ENCODE data around the gene NELL2.

Gene NELL2

DNA sequence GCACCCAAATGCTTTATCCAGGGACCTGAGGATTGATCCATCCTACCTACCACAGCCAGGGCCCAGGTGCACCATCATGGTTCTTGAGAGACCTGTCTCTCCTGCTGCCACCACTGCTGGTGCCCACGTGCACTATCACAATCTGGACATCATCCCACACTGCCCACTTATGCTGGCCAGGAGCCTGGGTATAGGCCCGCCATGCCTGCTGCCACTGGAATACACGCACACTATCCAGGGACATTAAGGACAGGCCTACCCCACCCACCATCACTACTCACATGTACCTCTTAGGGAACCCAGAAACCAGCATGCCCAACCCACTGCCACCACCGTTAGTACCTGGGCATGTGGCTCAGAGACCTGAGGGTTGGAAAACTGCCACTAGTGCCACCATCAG lies 207.7 kb downstream of the NELL2 start:
- no peak overlapping the region for H2AK5ac ChIP-seq (ENCODE audit: low read length)
- no peak overlapping the region for H2BK12ac ChIP-seq (ENCODE audit: low read length)
- H3K79me1 ChIP-seq (ENCODE audit: low read length) = no peaks in the 10 kb centered on the region
- H2BK120ac ChIP-seq (ENCODE audit: insufficient read depth, low read length, poor library complexity) = no peak overlapping the region
- H3K4me1 ChIP-seq (ENCODE audit: control insufficient read depth in 1 of 2, insufficient read depth in 2 of 2, low read length in 2 of 2) = no peaks in the 10 kb centered on the region
- no peak overlapping the region for H4K91ac ChIP-seq (ENCODE audit: low read depth, low read length)
- DNase-seq = no peak
- H3K14ac ChIP-seq (ENCODE audit: low read length) = no peak overlapping the region
- H3K4me2 ChIP-seq (ENCODE audit: low read length) = no peak overlapping the region
- H2BK5ac ChIP-seq (ENCODE audit: low read depth, low read length, poor library complexity) = no peak overlapping the region
- no peaks in the 10 kb centered on the region for H3K36me3 ChIP-seq (ENCODE audit: control insufficient read depth in 1 of 2, insufficient read depth in 2 of 2, low read length in 2 of 2)
- H3K27me3 ChIP-seq (ENCODE audit: insufficient read depth, low read length) = no peaks in the 10 kb centered on the region
- no peak overlapping the region for H3K23ac ChIP-seq (ENCODE audit: low read length)
- H3K79me2 ChIP-seq (ENCODE audit: control insufficient read depth, insufficient read depth, low read length, poor library complexity) = no peaks in the 10 kb centered on the region
- no peak overlapping the region for H3K9ac ChIP-seq (ENCODE audit: low read length)
- peaks cover 9% of the 10 kb centered on the region for H3K9me3 ChIP-seq (ENCODE audit: insufficient read depth, low read depth, low read length)
- H2AFZ ChIP-seq (ENCODE audit: insufficient read depth, low read length, poor library complexity) = no peak overlapping the region
- no peak overlapping the region for H3K4me3 ChIP-seq (ENCODE audit: low read depth, low read length)
- no peak overlapping the region for H4K12ac ChIP-seq (ENCODE audit: low read depth, low read length)
- H3K27ac ChIP-seq (ENCODE audit: low read depth, low read length) = no peak overlapping the region
- no CpG with 5 or more reads among the region's 4 CpGs for WGBS (ENCODE audit: extremely low coverage, insufficient coverage, insufficient read length)
- no peak overlapping the region for H3K18ac ChIP-seq (ENCODE audit: low read length)
- no peak overlapping the region for H3K4ac ChIP-seq (ENCODE audit: low read depth, low read length)
- H4K8ac ChIP-seq (ENCODE audit: low read depth, low read length) = no peak overlapping the region

GRCh38 chr12:44667461-44667860 lies 208.7 kb downstream of the NELL2 start:
- no CpG with 5 or more reads among the region's 4 CpGs for WGBS (ENCODE audit: extremely low coverage, insufficient coverage, insufficient read length)

DNA sequence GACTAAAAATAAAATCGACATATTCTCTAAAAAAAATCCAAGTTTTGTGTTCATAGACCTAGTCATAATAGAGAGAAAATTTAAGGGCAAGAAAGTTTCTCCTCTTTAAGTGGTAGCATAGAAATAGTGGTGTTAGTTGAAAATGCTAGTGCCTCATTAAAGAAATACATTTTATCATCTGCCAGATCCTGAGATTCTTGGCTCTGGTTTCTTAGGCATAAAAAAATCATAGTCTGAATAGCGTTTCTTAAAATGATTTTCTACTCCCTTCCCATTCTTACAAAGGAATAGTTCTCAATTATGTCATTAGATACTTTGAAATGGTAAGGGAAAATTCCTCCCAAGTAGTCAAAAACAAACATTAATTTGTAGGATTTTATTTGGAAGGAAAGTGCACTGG lies 212.8 kb downstream of the NELL2 start:
- Histone ChIP-seq H3K9me3 (ENCODE audit: insufficient read depth, low read depth, low read length) (peaks cover 4% of the 10 kb centered on the region), H4K91ac (ENCODE audit: low read depth, low read length) (no peak overlapping the region), H2AK5ac (ENCODE audit: low read length) (no peak overlapping the region), H3K18ac (ENCODE audit: low read length) (no peak overlapping the region), H3K79me1 (ENCODE audit: low read length) (no peaks in the 10 kb centered on the region), H3K4me1 (ENCODE audit: control insufficient read depth in 1 of 2, insufficient read depth in 2 of 2, low read length in 2 of 2) (no peaks in the 10 kb centered on the region), H2BK120ac (ENCODE audit: insufficient read depth, low read length, poor library complexity) (no peak overlapping the region), H4K8ac (ENCODE audit: low read depth, low read length) (no peak overlapping the region), H3K4me3 (ENCODE audit: low read depth, low read length) (no peak overlapping the region), H2BK5ac (ENCODE audit: low read depth, low read length, poor library complexity) (no peak overlapping the region), H3K23ac (ENCODE audit: low read length) (no peak overlapping the region), H3K4ac (ENCODE audit: low read depth, low read length) (no peak overlapping the region), H3K4me2 (ENCODE audit: low read length) (no peak overlapping the region), H3K27ac (ENCODE audit: low read depth, low read length) (no peak overlapping the region), H3K9ac (ENCODE audit: low read length) (no peak overlapping the region), H3K79me2 (ENCODE audit: control insufficient read depth, insufficient read depth, low read length, poor library complexity) (no peaks in the 10 kb centered on the region), H3K36me3 (ENCODE audit: control insufficient read depth in 1 of 2, insufficient read depth in 2 of 2, low read length in 2 of 2) (no peaks in the 10 kb centered on the region), H2BK12ac (ENCODE audit: low read length) (no peak overlapping the region), H4K12ac (ENCODE audit: low read depth, low read length) (no peak overlapping the region), H2AFZ (ENCODE audit: insufficient read depth, low read length, poor library complexity) (no peak overlapping the region), H3K14ac (ENCODE audit: low read length) (no peak overlapping the region), H3K27me3 (ENCODE audit: insufficient read depth, low read length) (no peaks in the 10 kb centered on the region)
- WGBS (ENCODE audit: extremely low coverage, insufficient coverage, insufficient read length) = no CpG with 5 or more reads among the region's 2 CpGs
- DNase-seq = no peak

More at GRCh38 chr12:44667461-44667860, 208.7 kb downstream of the NELL2 start:
- Histone ChIP-seq H3K18ac (ENCODE audit: low read length) (no peak overlapping the region), H3K4ac (ENCODE audit: low read depth, low read length) (no peak overlapping the region), H3K79me1 (ENCODE audit: low read length) (no peaks in the 10 kb centered on the region), H4K8ac (ENCODE audit: low read depth, low read length) (no peak overlapping the region), H2BK12ac (ENCODE audit: low read length) (no peak overlapping the region), H3K4me1 (ENCODE audit: control insufficient read depth in 1 of 2, insufficient read depth in 2 of 2, low read length in 2 of 2) (no peaks in the 10 kb centered on the region), H3K27ac (ENCODE audit: low read depth, low read length) (no peak overlapping the region), H3K4me3 (ENCODE audit: low read depth, low read length) (no peak overlapping the region), H3K27me3 (ENCODE audit: insufficient read depth, low read length) (no peaks in the 10 kb centered on the region), H3K36me3 (ENCODE audit: control insufficient read depth in 1 of 2, insufficient read depth in 2 of 2, low read length in 2 of 2) (no peaks in the 10 kb centered on the region), H3K14ac (ENCODE audit: low read length) (no peak overlapping the region), H3K9me3 (ENCODE audit: insufficient read depth, low read depth, low read length) (peaks cover 9% of the 10 kb centered on the region), H3K9ac (ENCODE audit: low read length) (no peak overlapping the region), H3K4me2 (ENCODE audit: low read length) (no peak overlapping the region), H3K79me2 (ENCODE audit: control insufficient read depth, insufficient read depth, low read length, poor library complexity) (no peaks in the 10 kb centered on the region), H4K12ac (ENCODE audit: low read depth, low read length) (no peak overlapping the region), H2BK120ac (ENCODE audit: insufficient read depth, low read length, poor library complexity) (no peak overlapping the region), H2BK5ac (ENCODE audit: low read depth, low read length, poor library complexity) (no peak overlapping the region), H3K23ac (ENCODE audit: low read length) (no peak overlapping the region), H2AK5ac (ENCODE audit: low read length) (no peak overlapping the region), H2AFZ (ENCODE audit: insufficient read depth, low read length, poor library complexity) (no peak overlapping the region), H4K91ac (ENCODE audit: low read depth, low read length) (no peak overlapping the region)
- DNase-seq = no peak

DNA sequence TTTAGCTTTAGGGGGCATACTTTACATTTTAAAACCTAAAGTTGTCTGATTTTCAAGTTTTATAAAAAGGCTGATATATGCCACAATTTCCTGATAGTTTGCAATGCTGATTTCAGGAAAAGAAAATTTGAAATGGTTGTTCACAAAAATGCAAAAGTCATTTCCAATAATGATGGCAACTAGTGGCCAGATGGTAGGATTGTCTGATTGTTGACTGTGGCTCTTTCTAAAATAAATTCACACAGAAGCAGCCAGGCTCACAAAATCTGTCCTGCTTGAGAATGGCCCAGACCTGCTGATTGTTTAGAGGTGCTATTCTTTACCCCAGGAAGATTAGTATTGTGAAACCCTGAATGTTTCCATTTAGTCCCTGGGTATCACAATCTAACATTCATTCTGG lies 220.3 kb downstream of the NELL2 start:
- H2BK12ac ChIP-seq (ENCODE audit: low read length) = no peak overlapping the region
- H2BK120ac ChIP-seq (ENCODE audit: insufficient read depth, low read length, poor library complexity) = no peak overlapping the region
- H3K18ac ChIP-seq (ENCODE audit: low read length) = no peak overlapping the region
- H3K9me3 ChIP-seq (ENCODE audit: insufficient read depth, low read depth, low read length) = no peaks in the 10 kb centered on the region
- H3K27ac ChIP-seq (ENCODE audit: low read depth, low read length) = no peak overlapping the region
- H4K12ac ChIP-seq (ENCODE audit: low read depth, low read length) = no peak overlapping the region
- peaks cover 7 to 8% of the 10 kb centered on the region in 2 experiments for H3K4me1 ChIP-seq (ENCODE audit: control insufficient read depth in 1 of 2, insufficient read depth in 2 of 2, low read length in 2 of 2)
- no peaks in the 10 kb centered on the region for H3K79me2 ChIP-seq (ENCODE audit: control insufficient read depth, insufficient read depth, low read length, poor library complexity)
- no peak overlapping the region for H2BK5ac ChIP-seq (ENCODE audit: low read depth, low read length, poor library complexity)
- no peak overlapping the region for H4K8ac ChIP-seq (ENCODE audit: low read depth, low read length)
- H3K36me3 ChIP-seq (ENCODE audit: control insufficient read depth in 1 of 2, insufficient read depth in 2 of 2, low read length in 2 of 2) = no peaks in the 10 kb centered on the region
- H2AFZ ChIP-seq (ENCODE audit: insufficient read depth, low read length, poor library complexity) = no peak overlapping the region
- H3K4ac ChIP-seq (ENCODE audit: low read depth, low read length) = no peak overlapping the region
- no peaks in the 10 kb centered on the region for H3K27me3 ChIP-seq (ENCODE audit: insufficient read depth, low read length)
- no peak overlapping the region for H3K14ac ChIP-seq (ENCODE audit: low read length)
- no peaks in the 10 kb centered on the region for H3K79me1 ChIP-seq (ENCODE audit: low read length)
- H2AK5ac ChIP-seq (ENCODE audit: low read length) = no peak overlapping the region
- H3K4me2 ChIP-seq (ENCODE audit: low read length) = no peak overlapping the region
- H3K9ac ChIP-seq (ENCODE audit: low read length) = no peak overlapping the region
- no peak overlapping the region for H3K23ac ChIP-seq (ENCODE audit: low read length)
- H3K4me3 ChIP-seq (ENCODE audit: low read depth, low read length) = no peak overlapping the region
- H4K91ac ChIP-seq (ENCODE audit: low read depth, low read length) = no peak overlapping the region
- no peak for DNase-seq

Data from trophoblast cell (in vitro differentiated cells and primary cell).